Sigmoid colon (tissue), 4 donors: ENCODE measurements around the gene ERCC8.

Source experiments
- POLR2AphosphoS5 ChIP-seq, 4 donors: sonication (generic); formaldehyde crosslinking; IDR thresholded peaks; one replicate each; pipeline ENCODE4 v1.6.1; 2017; ENCODE audit warnings: antibody characterized with exemption in 4 of 4
- TF ChIP-seq, protein P1 (sequence below), 4 experiments: fragments of 450-650 bp in 3 of 4; fragments of 200-600 bp in 1 of 4; IDR thresholded peaks; one replicate each; pipeline ENCODE4 v1.5.1; 2016 to 2019; ENCODE audit warnings: antibody characterized with exemption in 4 of 4, mild to moderate bottlenecking in 3 of 4, moderate library complexity in 2 of 4

DNA sequence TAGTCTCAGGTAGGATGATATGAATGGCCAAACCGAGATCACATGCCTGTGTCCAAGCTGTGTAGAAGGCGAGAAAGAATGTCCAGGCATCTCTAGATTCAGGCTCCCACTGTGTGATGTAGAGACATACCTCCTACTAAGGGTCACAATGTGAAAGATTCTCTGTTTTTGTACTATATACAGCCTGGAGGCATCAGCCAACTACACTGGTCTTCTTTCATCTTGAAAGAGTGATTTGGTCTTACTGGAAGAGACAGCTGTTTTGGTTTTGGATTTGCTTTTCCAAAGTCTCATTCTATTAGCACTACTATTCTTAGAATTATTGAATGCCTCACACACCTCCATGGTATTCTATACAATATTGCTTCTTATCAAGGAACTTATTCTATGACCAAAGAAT lies 26.4 kb downstream of the ERCC8 start:
- TF ChIP-seq, protein P1, sequence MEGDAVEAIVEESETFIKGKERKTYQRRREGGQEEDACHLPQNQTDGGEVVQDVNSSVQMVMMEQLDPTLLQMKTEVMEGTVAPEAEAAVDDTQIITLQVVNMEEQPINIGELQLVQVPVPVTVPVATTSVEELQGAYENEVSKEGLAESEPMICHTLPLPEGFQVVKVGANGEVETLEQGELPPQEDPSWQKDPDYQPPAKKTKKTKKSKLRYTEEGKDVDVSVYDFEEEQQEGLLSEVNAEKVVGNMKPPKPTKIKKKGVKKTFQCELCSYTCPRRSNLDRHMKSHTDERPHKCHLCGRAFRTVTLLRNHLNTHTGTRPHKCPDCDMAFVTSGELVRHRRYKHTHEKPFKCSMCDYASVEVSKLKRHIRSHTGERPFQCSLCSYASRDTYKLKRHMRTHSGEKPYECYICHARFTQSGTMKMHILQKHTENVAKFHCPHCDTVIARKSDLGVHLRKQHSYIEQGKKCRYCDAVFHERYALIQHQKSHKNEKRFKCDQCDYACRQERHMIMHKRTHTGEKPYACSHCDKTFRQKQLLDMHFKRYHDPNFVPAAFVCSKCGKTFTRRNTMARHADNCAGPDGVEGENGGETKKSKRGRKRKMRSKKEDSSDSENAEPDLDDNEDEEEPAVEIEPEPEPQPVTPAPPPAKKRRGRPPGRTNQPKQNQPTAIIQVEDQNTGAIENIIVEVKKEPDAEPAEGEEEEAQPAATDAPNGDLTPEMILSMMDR (IDR thresholded peaks at IDR 0.05) = no peak
- TF ChIP-seq POLR2AphosphoS5 (IDR thresholded peaks at IDR 0.05) = no peak
